GM19025 (cell line): Measurements from ENCODE around the gene ITGBL1.

ENCODE experiments used
- ATAC-seq: cut with Tn5 transposase; IDR thresholded peaks from one replicate; pipeline ENCODE4 v1.9.1; 2021; ENCODE audit warnings: mild to moderate bottlenecking, low read depth, moderate library complexity; ENCODE audit not compliant: unreplicated experiment

ITGBL1 gene

DNA sequence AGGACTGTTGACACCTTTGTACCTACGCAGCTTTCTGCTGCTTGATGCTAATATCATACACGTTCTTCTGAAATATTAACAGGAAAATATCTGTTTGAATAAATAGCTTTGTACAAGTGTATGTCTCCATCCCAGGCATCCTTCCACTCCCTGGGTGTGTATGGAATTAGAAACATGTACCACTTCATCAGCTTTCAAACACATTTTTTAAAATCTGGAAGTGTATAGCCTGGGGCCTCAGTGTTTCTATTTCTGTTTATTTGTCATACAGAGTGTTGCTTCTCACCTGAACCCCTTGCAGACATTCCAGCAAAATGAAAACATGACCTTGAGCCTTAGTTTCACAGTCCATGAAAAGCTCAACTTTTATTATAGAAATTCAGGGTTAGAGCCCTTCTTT lies 168.6 kb downstream of the ITGBL1 start:
- ATAC-seq: no peak

DNA sequence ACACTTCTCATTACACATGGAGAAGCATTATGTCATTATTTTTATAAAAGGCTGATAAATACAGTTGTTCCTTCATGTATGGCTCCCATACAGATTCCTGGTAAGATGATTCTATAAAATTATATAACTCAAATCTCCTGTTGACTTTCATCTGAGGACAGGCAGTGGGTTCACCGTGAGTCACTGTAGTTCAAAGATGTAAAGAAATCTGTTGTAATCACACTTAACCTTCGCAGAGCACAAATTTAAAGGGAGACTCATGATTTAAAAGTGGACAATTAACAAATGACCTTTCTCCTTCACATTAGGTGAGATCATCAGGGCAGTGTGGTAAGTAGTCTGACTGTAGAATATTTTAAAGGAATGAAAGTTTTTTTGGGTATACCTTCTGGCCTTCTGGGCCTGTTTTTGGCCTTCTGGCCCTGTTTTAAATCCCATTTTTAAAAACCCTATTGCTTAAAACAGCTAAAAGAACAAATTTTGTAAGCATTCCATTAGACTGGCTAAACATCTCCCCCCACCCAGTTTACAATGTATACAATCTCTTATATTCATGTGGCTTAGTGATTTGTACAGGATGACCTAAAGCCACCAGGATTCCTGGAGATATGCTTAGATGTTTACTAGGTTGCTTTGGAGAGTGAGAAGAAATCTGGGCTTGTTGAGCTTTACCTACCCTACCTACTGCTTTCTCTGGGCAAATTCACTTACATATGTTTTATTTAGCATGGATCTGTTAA lies 171.2 kb downstream of the ITGBL1 start:
- ATAC-seq: no peak

DNA sequence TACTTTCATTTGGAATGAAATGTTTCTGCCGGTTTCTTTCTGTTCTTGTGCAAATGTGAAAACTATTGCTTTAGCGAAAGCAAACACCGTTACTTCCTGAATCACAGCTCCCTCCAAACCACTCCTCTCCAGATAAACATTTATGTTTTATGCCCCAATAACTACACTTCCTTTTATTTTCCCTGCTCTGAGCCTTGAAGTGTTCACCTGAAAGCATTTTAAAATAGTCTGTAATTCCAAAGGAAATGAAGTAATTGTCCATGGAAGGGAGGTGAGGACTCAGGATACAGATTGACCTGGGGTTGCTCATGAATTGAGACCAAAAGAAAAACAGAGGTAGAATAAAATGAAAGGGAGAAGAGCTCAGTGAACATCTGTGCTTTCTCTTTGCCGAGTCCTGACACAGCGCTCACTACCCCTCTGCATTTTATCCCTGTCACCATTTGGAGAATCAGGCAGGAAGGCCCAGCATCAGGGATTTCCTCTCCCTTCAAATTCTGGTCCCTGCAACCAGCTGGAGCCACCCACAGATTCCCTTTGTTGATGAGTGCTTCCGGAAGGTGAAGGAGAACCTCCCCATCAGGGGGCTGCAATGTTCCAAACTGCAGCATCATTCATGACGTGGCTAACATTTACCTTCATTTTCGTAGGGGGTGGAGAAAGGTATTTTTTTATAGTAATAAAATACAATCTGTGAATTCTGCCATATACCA lies 171.9 kb downstream of the ITGBL1 start:
- no peak for ATAC-seq

GRCh38 chr13:101624981-101625380 lies 172.5 kb downstream of the ITGBL1 start:
- no peak for ATAC-seq

- peak; percentile 81 for ATAC-seq
Observed at GRCh38 chr13:101626925-101627555, 174.6 kb downstream of the ITGBL1 start.

- ATAC-seq: peak; percentile 11
Observed at GRCh38 chr13:101627556-101627943, 175.1 kb downstream of the ITGBL1 start.

- ATAC-seq: no peak
Observed at GRCh38 chr13:101628900-101629299, 176.4 kb downstream of the ITGBL1 start.

- no peak for ATAC-seq
Observed at GRCh38 chr13:101631395-101631794, 178.9 kb downstream of the ITGBL1 start.

GRCh38 chr13:101634142-101634541 lies 181.7 kb downstream of the ITGBL1 start:
- ATAC-seq: no peak

GRCh38 chr13:101639711-101640110 lies 187.2 kb downstream of the ITGBL1 start:
- ATAC-seq: no peak

DNA sequence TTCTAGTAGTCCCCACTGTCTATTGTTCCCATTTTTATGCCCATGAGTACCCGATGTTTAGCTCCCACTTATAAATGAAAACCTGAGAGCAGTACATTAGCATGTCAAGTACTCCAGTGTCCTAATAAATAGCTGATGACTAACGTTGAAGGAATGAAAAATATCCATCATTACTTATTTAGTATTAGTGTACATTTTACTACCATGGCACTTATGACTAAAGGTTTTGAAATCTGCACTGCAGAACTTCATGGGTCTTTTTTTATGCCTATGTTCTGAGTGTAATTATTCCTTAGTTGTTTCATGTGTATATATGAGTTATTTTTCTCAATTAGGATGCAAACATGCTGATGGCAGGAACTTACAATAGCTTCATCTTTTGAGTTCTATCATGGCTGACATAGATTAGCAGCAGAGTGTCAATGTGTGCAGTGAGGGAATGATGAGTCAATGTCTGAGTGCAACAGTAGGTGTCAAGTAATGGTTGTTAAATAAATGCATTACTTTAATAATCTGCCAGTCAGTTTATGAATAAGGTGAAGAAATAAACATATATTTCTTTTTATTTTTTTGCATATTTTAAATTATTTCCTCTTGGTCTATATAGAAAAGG lies 188.4 kb downstream of the ITGBL1 start:
- no peak for ATAC-seq

- ATAC-seq: no peak
Observed at GRCh38 chr13:101645871-101646270, 193.4 kb downstream of the ITGBL1 start.

DNA sequence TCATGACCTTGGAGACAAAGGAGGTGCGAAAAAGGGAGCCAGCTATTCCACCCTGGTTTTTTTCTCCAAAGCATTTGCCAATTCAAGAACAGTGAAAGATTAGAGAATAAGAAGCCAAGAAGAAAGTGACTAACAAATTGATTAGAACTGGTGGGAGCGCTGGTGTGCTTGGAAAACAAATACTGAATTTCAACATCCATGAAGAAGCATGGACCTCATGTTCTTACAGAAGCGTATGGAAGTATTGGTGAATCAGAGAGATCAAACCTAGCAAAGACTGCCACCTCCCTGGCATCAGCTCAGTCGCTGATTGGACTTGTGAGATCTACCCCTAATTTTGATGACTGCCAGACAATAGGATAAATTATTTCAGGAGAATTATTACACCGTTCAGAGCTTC lies 195.3 kb downstream of the ITGBL1 start:
- no peak for ATAC-seq

DNA sequence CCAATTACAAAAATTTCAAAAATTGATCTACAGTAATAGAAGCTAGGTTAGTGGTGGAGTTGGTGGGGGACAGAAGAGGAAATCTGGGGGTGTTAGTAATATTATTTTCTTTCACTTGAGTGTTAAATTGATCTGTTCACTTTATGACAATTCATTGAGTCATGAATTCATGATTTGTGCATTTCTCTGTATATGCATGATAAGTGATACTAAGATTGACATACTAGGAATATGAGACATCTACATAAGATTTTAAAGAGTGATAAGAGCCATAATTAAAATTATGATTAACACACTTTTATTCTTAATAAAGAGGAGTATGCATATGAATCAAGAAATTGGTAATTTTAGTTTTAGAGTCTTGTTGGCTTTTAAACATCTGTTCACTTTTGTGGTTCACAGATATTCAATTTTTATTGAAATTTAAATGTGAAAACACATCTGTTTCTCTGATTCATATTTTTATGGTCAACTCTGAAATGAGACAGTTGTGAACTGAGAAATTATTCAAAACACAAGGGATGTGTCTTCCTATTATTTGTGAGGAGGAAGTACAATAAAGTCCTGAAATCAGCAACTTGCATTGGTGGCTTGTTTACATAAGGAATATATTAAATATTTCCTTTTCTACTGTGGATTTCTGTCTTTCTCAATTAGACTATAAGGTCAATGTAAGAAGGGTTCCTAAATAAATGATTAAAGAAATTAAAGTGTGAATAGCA lies 196.5 kb downstream of the ITGBL1 start:
- ATAC-seq: no peak

- ATAC-seq: no peak
Observed at GRCh38 chr13:101649488-101650126, 197.1 kb downstream of the ITGBL1 start.

DNA sequence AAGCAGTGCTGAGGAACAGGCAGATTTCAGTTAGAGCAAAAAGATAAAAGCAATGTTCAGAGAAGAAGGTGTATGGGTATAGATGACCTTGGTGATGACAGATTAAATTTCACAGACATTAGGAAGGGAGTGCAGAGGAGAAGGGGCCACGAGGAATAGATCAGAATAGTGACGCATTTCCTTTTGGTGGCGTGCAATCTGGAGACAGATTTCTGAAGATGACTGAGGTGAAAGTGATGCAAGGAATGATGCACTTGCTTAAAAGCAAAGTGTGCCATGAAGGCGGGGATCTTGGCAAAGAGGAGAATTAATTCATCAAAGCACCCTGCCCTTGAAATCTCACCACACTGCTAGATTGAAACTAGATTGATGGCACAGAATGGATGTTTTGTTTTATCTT lies 202.4 kb downstream of the ITGBL1 start:
- ATAC-seq: no peak

- no peak for ATAC-seq
Observed at GRCh38 chr13:101655435-101655834, 203.0 kb downstream of the ITGBL1 start.

DNA sequence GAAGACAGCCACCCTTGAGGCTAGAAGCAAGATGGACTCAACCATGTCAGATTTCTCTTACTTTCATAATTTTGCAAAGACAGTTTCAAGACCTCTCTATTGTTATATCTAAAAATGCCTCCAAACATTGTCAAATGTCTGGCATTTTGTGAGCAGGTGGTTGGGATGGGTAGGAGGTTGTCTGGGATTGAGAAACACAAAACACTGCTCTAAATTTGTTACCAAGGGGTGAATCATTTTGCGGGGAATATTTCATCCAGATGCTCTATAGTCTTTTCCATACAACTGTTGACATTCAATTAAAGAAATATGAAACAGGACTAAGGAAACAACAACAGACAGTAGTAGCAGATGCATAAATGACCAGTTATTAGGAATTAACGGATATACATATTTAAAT lies 208.2 kb downstream of the ITGBL1 start:
- ATAC-seq: no peak

DNA sequence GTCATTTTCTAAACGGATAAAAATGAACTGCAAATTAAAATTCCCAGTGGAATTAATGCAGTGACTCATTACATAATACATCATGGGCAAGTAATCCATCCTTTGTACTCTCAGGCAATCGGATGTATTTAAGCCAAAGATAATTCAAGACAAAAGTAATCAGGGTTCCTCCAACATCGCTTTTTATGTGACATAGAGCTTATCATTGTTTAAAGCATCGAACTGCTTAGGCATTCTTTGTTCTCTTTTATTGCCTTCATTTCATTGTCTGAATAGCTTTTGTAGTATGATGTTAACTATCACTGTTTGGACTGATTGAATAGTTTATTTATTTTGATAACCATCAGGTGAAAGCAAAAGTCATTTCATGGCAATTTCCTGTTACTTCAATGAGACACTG lies 209.4 kb downstream of the ITGBL1 start:
- ATAC-seq: no peak
